GM18505 (cell line): ENCODE results near the gene MZF1.

ENCODE experiments used
- ATAC-seq: cut with Tn5 transposase; IDR thresholded peaks from one replicate; pipeline ENCODE4 v1.9.1; 2021; ENCODE audit not compliant: unreplicated experiment
- POLR2A ChIP-seq: IDR thresholded peaks from 4 replicates; pipeline ENCODE4 v1.6.1; 2011; ENCODE audit warnings: borderline replicate concordance; ENCODE audit not compliant: insufficient read depth, insufficient read length; ENCODE audit errors: extremely low read depth

MZF1 gene

GRCh38 chr19:58562122-58563033 is 10.8 kb downstream of the MZF1 start:
- TF ChIP-seq POLR2A, result peak; percentile 13
- no peak for ATAC-seq

GRCh38 chr19:58561373-58562121 is 11.6 kb downstream of the MZF1 start:
- ATAC-seq, result no peak
- no peak for TF ChIP-seq POLR2A

- no peak for ATAC-seq
- TF ChIP-seq POLR2A, result no peak
These were observed 12.2 kb downstream of the MZF1 start for GRCh38 chr19:58560921-58561320.

GRCh38 chr19:58560007-58560887 is 12.9 kb downstream of the MZF1 start:
- ATAC-seq, result no peak
- no peak for TF ChIP-seq POLR2A

- ATAC-seq, result no peak
- TF ChIP-seq POLR2A, result peak; percentile 86
These were observed 13.7 kb downstream of the MZF1 start for GRCh38 chr19:58559275-58560006.

GRCh38 chr19:58558623-58559274 is 14.4 kb downstream of the MZF1 start:
- TF ChIP-seq POLR2A, result peak; percentile 56
- ATAC-seq, result peak; percentile 47

GRCh38 chr19:58558066-58558622 is 15.0 kb downstream of the MZF1 start, which contains the start of gene UBE2M:
UBE2M (minus strand) TSS chr19:58558611; CDS start chr19:58558381, 230 bp downstream.
- peak; percentile 0 for ATAC-seq
- TF ChIP-seq POLR2A, result no peak

- no peak for TF ChIP-seq POLR2A
- no peak for ATAC-seq
These were observed 15.7 kb downstream of the MZF1 start for GRCh38 chr19:58557221-58558065.

GRCh38 chr19:58556622-58557220 is 16.4 kb downstream of the MZF1 start:
- no peak for ATAC-seq
- no peak for TF ChIP-seq POLR2A

- no peak for TF ChIP-seq POLR2A
- no peak for ATAC-seq
These were observed 17.1 kb downstream of the MZF1 start for GRCh38 chr19:58555920-58556621.

- TF ChIP-seq POLR2A, result no peak
- no peak for ATAC-seq
These were observed 17.7 kb downstream of the MZF1 start for GRCh38 chr19:58555369-58555885.
